Prostate gland (tissue), 2 donors: ENCODE results near the gene PCSK6. TPM values are rescaled to one million over a fixed set of nuclear protein-coding genes. Genes with fewer than 3 reads are reported as not detected.

ENCODE experiments used
- DNase-seq: peaks from one replicate; pipeline ENCODE4 v3.0.0-alpha.2; 2019; ENCODE audit warnings: low spot score
- H3K27ac ChIP-seq, 2 donors: fragments of 200-600 bp; sonication (generic); 2 replicates each; pipeline ENCODE4 v1.5.1; 2017 to 2019
- H3K27me3 ChIP-seq: fragments of 200-600 bp; sonication (generic); replicated peaks from 2 replicates; pipeline ENCODE4 v1.5.1; 2019; ENCODE audit not compliant: insufficient read depth
- H3K36me3 ChIP-seq, 2 donors: fragments of 200-600 bp; sonication (generic); 1 replicate in 1 of 2; 2 replicates in 1 of 2; pipeline versions ENCODE4 v1.5.1 to v1.8.1; 2017 to 2019
- H3K4me1 ChIP-seq: fragments of 200-600 bp; sonication (generic); replicated peaks from 2 replicates; pipeline ENCODE4 v1.5.1; 2019
- H3K4me3 ChIP-seq, 2 donors: fragments of 200-600 bp; sonication (generic); 2 replicates each; pipeline ENCODE4 v1.5.1; 2017 to 2019
- H3K9me3 ChIP-seq: fragments of 200-600 bp; sonication (generic); 2 replicates; pipeline ENCODE4 v1.5.1; 2017
- POLR2A ChIP-seq: fragments of 450-650 bp; IDR thresholded peaks from one replicate; pipeline ENCODE4 v1.6.1; 2016; ENCODE audit warnings: antibody characterized with exemption, mild to moderate bottlenecking
- POLR2AphosphoS5 ChIP-seq: sonication (generic); formaldehyde crosslinking; IDR thresholded peaks from one replicate; pipeline ENCODE4 v1.6.1; 2017; ENCODE audit warnings: antibody characterized with exemption
- WGBS: methylation state at CpG from one replicate; pipeline ENCODE4 v1.1.5; 2018; 5-methylcytosine and 5-hydroxymethylcytosine counted together
- intact Hi-C: fragments of 100-400 bp; cut with DNase I; formaldehyde crosslinking; loops from one replicate; pipeline ENCODE4 v1.14.2; 2022
- total RNA-seq, 2 donors: library from RNA; depleted of rRNA; stranded (reverse); fragments of >200 nt; gene quantifications; one replicate each; pipeline ENCODE4 v1.1.0, GENCODE V29; 2016
- TF ChIP-seq, protein P1 (sequence below), 4 experiments: fragments of 200-600 bp in 2 of 4; fragments of 450-650 bp in 2 of 4; sonication (generic) in 2 of 4; IDR thresholded peaks; 1 replicate in 3 of 4; 2 replicates in 1 of 4; pipeline ENCODE4 v1.5.1; 2016 to 2019; ENCODE audit warnings: antibody characterized with exemption in 4 of 4, mild to moderate bottlenecking in 2 of 4, moderate library complexity in 2 of 4

The PCSK6 gene
- total RNA-seq, 2 donors from 2014 or later = 4.4 to 84.1 TPM

DNA sequence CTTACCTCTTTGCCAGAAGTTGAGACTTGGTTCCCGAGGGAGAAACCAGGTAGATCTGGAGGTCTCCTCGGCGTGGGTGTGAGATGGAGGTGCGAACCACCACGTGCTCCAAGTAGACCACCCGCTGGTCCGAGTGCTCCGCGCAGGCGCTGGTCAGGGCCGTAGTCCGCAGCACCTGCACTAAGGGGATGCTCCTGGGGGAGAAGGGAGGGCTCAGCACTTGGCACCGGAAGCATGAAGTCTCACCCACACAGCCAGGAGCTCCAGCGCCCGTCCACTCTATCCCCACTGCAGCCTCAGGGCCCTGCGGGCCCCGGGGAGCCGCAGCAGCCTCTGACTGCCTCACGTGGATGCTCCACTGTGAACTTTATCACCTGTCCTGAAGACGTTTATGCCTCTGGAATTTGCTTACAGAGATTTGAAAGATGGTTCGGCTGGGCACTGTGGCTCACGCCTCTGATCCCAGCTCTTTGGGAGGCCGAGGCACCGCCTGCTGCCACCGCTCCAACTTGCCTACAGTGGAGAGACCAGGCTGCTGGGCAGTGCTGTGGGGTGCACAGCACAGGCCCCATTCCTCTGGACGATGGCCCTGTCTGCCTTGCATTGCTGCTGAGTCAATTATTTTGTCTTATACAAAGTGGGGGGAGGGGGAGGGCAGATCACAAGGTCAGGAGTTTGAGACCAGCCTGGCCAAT, 119.0 kb downstream of the PCSK6 start:
- DNase-seq = no peak
- H3K9me3 ChIP-seq = no peaks in the 10 kb centered on the region
- no peak overlapping the region for H3K27ac ChIP-seq
- no peak for TF ChIP-seq POLR2A
- TF ChIP-seq, protein P1, sequence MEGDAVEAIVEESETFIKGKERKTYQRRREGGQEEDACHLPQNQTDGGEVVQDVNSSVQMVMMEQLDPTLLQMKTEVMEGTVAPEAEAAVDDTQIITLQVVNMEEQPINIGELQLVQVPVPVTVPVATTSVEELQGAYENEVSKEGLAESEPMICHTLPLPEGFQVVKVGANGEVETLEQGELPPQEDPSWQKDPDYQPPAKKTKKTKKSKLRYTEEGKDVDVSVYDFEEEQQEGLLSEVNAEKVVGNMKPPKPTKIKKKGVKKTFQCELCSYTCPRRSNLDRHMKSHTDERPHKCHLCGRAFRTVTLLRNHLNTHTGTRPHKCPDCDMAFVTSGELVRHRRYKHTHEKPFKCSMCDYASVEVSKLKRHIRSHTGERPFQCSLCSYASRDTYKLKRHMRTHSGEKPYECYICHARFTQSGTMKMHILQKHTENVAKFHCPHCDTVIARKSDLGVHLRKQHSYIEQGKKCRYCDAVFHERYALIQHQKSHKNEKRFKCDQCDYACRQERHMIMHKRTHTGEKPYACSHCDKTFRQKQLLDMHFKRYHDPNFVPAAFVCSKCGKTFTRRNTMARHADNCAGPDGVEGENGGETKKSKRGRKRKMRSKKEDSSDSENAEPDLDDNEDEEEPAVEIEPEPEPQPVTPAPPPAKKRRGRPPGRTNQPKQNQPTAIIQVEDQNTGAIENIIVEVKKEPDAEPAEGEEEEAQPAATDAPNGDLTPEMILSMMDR (IDR thresholded peaks at IDR 0.05) = no peak
- TF ChIP-seq POLR2AphosphoS5 = no peak
- H3K4me1 ChIP-seq = no peaks in the 10 kb centered on the region
- WGBS = 95% methylated on average over 26 of the region's 26 CpGs
- intact Hi-C loops = no loop called here
- H3K27me3 ChIP-seq = no peaks in the 10 kb centered on the region
- no peaks in the 10 kb centered on the region for H3K36me3 ChIP-seq
- no peak overlapping the region for H3K4me3 ChIP-seq

GRCh38 chr15:101369676-101370075, 119.8 kb downstream of the PCSK6 start:
- Histone ChIP-seq H3K36me3 (no peaks in the 10 kb centered on the region), H3K4me3 (no peak overlapping the region), H3K27ac (no peak overlapping the region), H3K27me3 (no peaks in the 10 kb centered on the region), H3K9me3 (no peaks in the 10 kb centered on the region), H3K4me1 (no peaks in the 10 kb centered on the region)
- DNase-seq = no peak
- 82% methylated on average over 8 of the region's 8 CpGs for WGBS
- intact Hi-C loops = no loop called here
- TF ChIP-seq, protein P1 (IDR thresholded peaks at IDR 0.05) = no peak
- TF ChIP-seq POLR2A (no peak), POLR2AphosphoS5 (no peak)

DNA sequence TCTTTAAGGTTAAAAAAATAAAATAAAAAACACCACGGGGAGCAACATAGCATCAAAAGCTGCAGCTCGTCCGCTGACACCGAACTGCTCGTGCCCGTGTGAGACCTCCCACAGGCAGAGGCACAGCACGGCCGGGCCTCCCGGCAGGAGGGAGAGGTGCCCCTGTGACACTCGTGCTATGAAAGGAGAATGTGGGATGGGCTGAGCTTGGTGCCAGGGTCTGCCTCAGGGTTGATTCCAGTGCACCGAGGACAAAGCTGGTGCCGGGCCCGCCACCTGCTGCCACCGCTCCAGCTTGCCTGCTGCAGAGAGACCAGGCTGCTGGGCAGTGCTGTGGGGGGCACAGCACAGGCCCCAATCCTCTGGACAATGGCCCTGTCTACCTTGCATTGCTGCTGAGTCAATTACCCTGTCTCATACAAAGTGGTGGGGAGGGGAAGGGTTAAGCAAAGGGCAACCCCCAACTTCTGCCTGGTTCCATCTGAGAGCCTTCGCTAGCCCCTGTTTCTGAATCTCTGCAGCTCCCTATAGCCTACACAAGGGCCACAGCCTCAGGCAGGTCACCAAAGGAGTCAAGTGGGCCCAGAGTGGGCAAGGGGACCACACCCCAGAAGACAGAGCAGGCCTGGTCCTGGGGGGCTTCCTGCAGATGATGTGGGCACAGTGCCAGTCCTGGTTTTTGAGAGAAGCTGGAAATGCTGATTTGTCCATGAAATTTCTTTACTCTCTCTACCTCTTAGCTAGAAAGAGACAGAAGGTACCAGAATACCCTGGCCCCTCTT, 120.5 kb downstream of the PCSK6 start:
- Histone ChIP-seq H3K27me3 (no peaks in the 10 kb centered on the region), H3K4me3 (no peak overlapping the region), H3K36me3 (no peaks in the 10 kb centered on the region), H3K9me3 (no peaks in the 10 kb centered on the region), H3K27ac (no peak overlapping the region), H3K4me1 (no peaks in the 10 kb centered on the region)
- TF ChIP-seq POLR2A (no peak), POLR2AphosphoS5 (no peak)
- TF ChIP-seq, protein P1 (IDR thresholded peaks at IDR 0.05) = no peak
- no peak for DNase-seq
- WGBS = 54% methylated on average over 15 of the region's 15 CpGs
- intact Hi-C loops = no loop called here

- Histone ChIP-seq H3K27ac (no peak overlapping the region), H3K4me1 (no peaks in the 10 kb centered on the region), H3K9me3 (no peaks in the 10 kb centered on the region), H3K36me3 (no peaks in the 10 kb centered on the region), H3K4me3 (no peak overlapping the region), H3K27me3 (no peaks in the 10 kb centered on the region)
- intact Hi-C loops = no loop called here
- TF ChIP-seq POLR2A (no peak), POLR2AphosphoS5 (no peak)
- TF ChIP-seq, protein P1 (IDR thresholded peaks at IDR 0.05) = no peak
- DNase-seq = no peak
- WGBS = 84% methylated on average over 14 of the region's 14 CpGs
These were observed 121.3 kb downstream of the PCSK6 start for GRCh38 chr15:101368086-101368780.
